Testis (tissue), 5 donors: Measurements from ENCODE around the gene SGCG. TPM values are rescaled to one million over a fixed set of nuclear protein-coding genes. Genes with fewer than 3 reads are reported as not detected.
A peak's percentile ranks its signal among the peaks of the same experiment; 100 is the strongest.
"Not testable (repeated sequence)": the region's sequence is repeated elsewhere in the genome, so short reads cannot be mapped to it uniquely, and the experiment has no call there.

ENCODE experiments used
- DNase-seq: peaks from one replicate; pipeline ENCODE4 v3.0.0-alpha.2; 2019
- H3K27ac ChIP-seq, 2 donors: fragments of 200-600 bp; sonication (generic); one replicate each; pipeline ENCODE4 v1.5.1; 2019
- H3K27me3 ChIP-seq: fragments of 200-600 bp; sonication (generic); one replicate; pipeline ENCODE4 v1.5.1; 2019
- H3K36me3 ChIP-seq: fragments of 200-600 bp; sonication (generic); one replicate; pipeline ENCODE4 v1.5.1; 2017; ENCODE audit warnings: low read depth; ENCODE audit errors: missing control alignments
- H3K4me1 ChIP-seq: fragments of 200-600 bp; sonication (generic); one replicate; pipeline ENCODE4 v1.5.1; 2019
- H3K4me3 ChIP-seq, 2 donors: fragments of 200-600 bp; sonication (generic); one replicate each; pipeline ENCODE4 v1.5.1; 2017 to 2019
- H3K9me3 ChIP-seq: fragments of 200-600 bp; sonication (generic); one replicate; pipeline ENCODE4 v1.5.1; 2017
- CTCF ChIP-seq, 3 experiments: fragments of 450-650 bp in 2 of 3; fragments of 200-600 bp in 1 of 3; sonication (generic) in 1 of 3; IDR thresholded peaks; one replicate each; pipeline ENCODE4 v1.5.1; 2016 to 2019; ENCODE audit warnings: antibody characterized with exemption in 3 of 3, mild to moderate bottlenecking in 2 of 3, moderate library complexity in 1 of 3
- POLR2A ChIP-seq: fragments of 450-650 bp; IDR thresholded peaks from one replicate; pipeline ENCODE4 v1.6.1; 2017; ENCODE audit warnings: antibody characterized with exemption, mild to moderate bottlenecking, moderate library complexity
- WGBS, 2 donors: methylation state at CpG; one replicate each; pipeline ENCODE4 v1.1.5; 2018; 5-methylcytosine and 5-hydroxymethylcytosine counted together
- intact Hi-C: fragments of 100-400 bp; cut with DNase I; formaldehyde crosslinking; loops from one replicate; pipeline ENCODE4 v1.15.1; 2023; ENCODE audit warnings: low total_unique reads
- long read RNA-seq, 2 donors: transcript quantifications; one replicate each; lab custom pipeline, GENCODE V29; 2026
- polyA plus RNA-seq: library from polyadenylated mRNA; stranded (reverse); fragments of 350-450 nt; fragmentation: Illumina TruSeq; extraction: RNeasy Lipid Tissue Mini Kit (QIAGEN cat#74804); gene quantifications from one replicate; pipeline ENCODE4 v1.2.3, GENCODE V29; 2014; ENCODE audit warnings: low read depth, low replicate concordance; ENCODE audit not compliant: insufficient read depth
- total RNA-seq, 2 donors: library from RNA; depleted of rRNA; stranded (reverse); fragments of >200 nt; gene quantifications; one replicate each; pipeline ENCODE4 v1.2.3, GENCODE V29; 2016

The SGCG gene
- 1 to 10 TPM; 1.5 to 2.9 TPM for total RNA-seq
- 2.2 TPM for polyA plus RNA-seq
- long read RNA-seq, donor 1: 0 reads
- long read RNA-seq, donor 2: 0 reads

- no peak for TF ChIP-seq CTCF (IDR thresholded peaks at IDR 0.05)
- no peak for TF ChIP-seq POLR2A
- WGBS, 2 donors: 51 to 68% methylated on average over 6 of the region's 6 CpGs
- Histone ChIP-seq H3K27ac (no peak within 1 kb of the TSS), H3K9me3 (no peaks in the 10 kb centered on the region), H3K4me1 (no peaks in the 10 kb centered on the region), H3K36me3 (no peaks in the 10 kb centered on the region), H3K27me3 (no peaks in the 10 kb centered on the region), H3K4me3 (no peak within 1 kb of the TSS)
- intact Hi-C loops: no loop called here
- no peak for DNase-seq
These were observed at the start of gene SGCG for GRCh38 chr13:23180711-23181110. Gene SGCG, plus strand, starts transcription at chr13:23180979. Its CDS starts 22,716 bp downstream, at chr13:23203695.

- no peaks in the 10 kb centered on the region for H3K9me3 ChIP-seq
- intact Hi-C loops: no loop called here
- no peaks in the 10 kb centered on the region for H3K36me3 ChIP-seq
- 93 to 96% methylated on average over 4 of the region's 5 CpGs for WGBS, 2 donors
- no peak overlapping the region for H3K4me3 ChIP-seq
- no peak for TF ChIP-seq POLR2A
- TF ChIP-seq CTCF (IDR thresholded peaks at IDR 0.05): no peak
- H3K27ac ChIP-seq: no peak overlapping the region
- no peak for DNase-seq
- no peaks in the 10 kb centered on the region for H3K4me1 ChIP-seq
- H3K27me3 ChIP-seq: no peaks in the 10 kb centered on the region
These were observed 46.2 kb upstream of the SGCG start for GRCh38 chr13:23134542-23134941.

- Histone ChIP-seq H3K4me3 (no peak overlapping the region), H3K4me1 (no peaks in the 10 kb centered on the region), H3K9me3 (no peaks in the 10 kb centered on the region), H3K27ac (no peak overlapping the region), H3K27me3 (no peaks in the 10 kb centered on the region), H3K36me3 (no peaks in the 10 kb centered on the region)
- intact Hi-C loops: no loop called here
- DNase-seq: no peak
- 62 to 69% methylated on average over 2 of the region's 2 CpGs for WGBS, 2 donors
- TF ChIP-seq POLR2A: no peak
- TF ChIP-seq CTCF (IDR thresholded peaks at IDR 0.05): no peak
These were observed 40.3 kb upstream of the SGCG start for GRCh38 chr13:23140492-23140891.

- Histone ChIP-seq H3K9me3 (no peaks in the 10 kb centered on the region), H3K27me3 (no peaks in the 10 kb centered on the region), H3K4me3 (peak overlapping the region in 1 of 2 donors; percentile 44), H3K36me3 (no peaks in the 10 kb centered on the region), H3K27ac (no peak overlapping the region), H3K4me1 (no peaks in the 10 kb centered on the region)
- TF ChIP-seq POLR2A: no peak
- TF ChIP-seq CTCF (IDR thresholded peaks at IDR 0.05): no peak
- intact Hi-C loops: no loop called here
- WGBS, 2 donors: 68 to 72% methylated on average over 14 to 24 of the region's 24 CpGs
- no peak for DNase-seq
These were observed 38.8 kb upstream of the SGCG start for GRCh38 chr13:23141964-23142363.

GRCh38 chr13:23142607-23143006 lies 38.2 kb upstream of the SGCG start:
- H3K4me3 ChIP-seq: peak overlapping the region in 1 of 2 donors; percentile 44
- intact Hi-C loops, H3K27ac ChIP-seq, H3K36me3 ChIP-seq, H3K27me3 ChIP-seq, H3K4me1 ChIP-seq, H3K9me3 ChIP-seq: not testable (repeated sequence)
- 81 to 86% methylated on average over 7 of the region's 7 CpGs for WGBS, 2 donors
- peak; percentile 72 for DNase-seq
